Endothelial cell of umbilical vein (primary cell): ENCODE results near the gene ULK2. TPM values are rescaled to one million over a fixed set of nuclear protein-coding genes. Genes with fewer than 3 reads are reported as not detected.

Experiments
- BruUV-seq: library from RNA; stranded (reverse); fragments of 400-500 nt; replicated peaks from 2 replicates; lab custom pipeline; 2021; lab: Mats Ljungman, UMichigan
- CTCF ChIA-PET: fragments of 300-600, 350-600 bp; sonication (Branson Sonifier 250); formaldehyde crosslinking; loops from one replicate; lab custom pipeline; 2021; ENCODE audit warnings: antibody characterized with exemption, inconsistent platforms; lab: Charles Lee
- POLR2A ChIA-PET: fragments of 300-600, 350-600 bp; sonication (Branson Sonifier 250); formaldehyde crosslinking; loops from one replicate; lab custom pipeline; 2021; ENCODE audit warnings: antibody characterized with exemption, inconsistent platforms; lab: Charles Lee
- DNase-seq: peaks from one replicate; pipeline ENCODE4 v3.0.0-alpha.2; 2011; ENCODE audit warnings: low read depth, low spot score
- FAIRE-seq: peaks from 2 replicates; lab custom pipeline; 2011; peaks lifted over from hg19 to GRCh38; lab: Jason Lieb, UNC
- H2AFZ ChIP-seq: 2 replicates; pipeline ENCODE4 v1.6.0; 2012; ENCODE audit warnings: low read depth, low read length, control low read depth, inconsistent platforms
- H3K27ac ChIP-seq: 2 replicates; pipeline ENCODE4 v1.5.1; 2011; ENCODE audit warnings: low read depth, mild to moderate bottlenecking, control low read depth, low read length, moderate library complexity; ENCODE audit not compliant: insufficient read depth
- H3K27me3 ChIP-seq, 2 experiments: 2 replicates each; pipeline versions ENCODE4 v1.6.0 to v1.6.1; 2011; ENCODE audit warnings: low read length in 2 of 2, mixed read lengths in 1 of 2; ENCODE audit not compliant: control insufficient read depth in 2 of 2, insufficient read depth in 2 of 2
- H3K36me3 ChIP-seq, 2 experiments: 2 replicates in 1 of 2; 3 replicates in 1 of 2; pipeline ENCODE4 v1.5.1; 2011; ENCODE audit warnings: low read length in 2 of 2, mild to moderate bottlenecking in 1 of 2, moderate library complexity in 1 of 2; ENCODE audit not compliant: control insufficient read depth in 2 of 2, insufficient read depth in 2 of 2; ENCODE audit errors: extremely low read depth in 1 of 2
- H3K4me1 ChIP-seq: 3 replicates; pipeline ENCODE4 v1.5.1; 2011; ENCODE audit warnings: mild to moderate bottlenecking, low read length; ENCODE audit not compliant: control insufficient read depth, insufficient read depth; ENCODE audit errors: extremely low read depth
- H3K4me2 ChIP-seq: 2 replicates; pipeline ENCODE4 v1.6.1; 2011; ENCODE audit warnings: low read length, control low read depth, mixed read lengths; ENCODE audit not compliant: insufficient read depth
- H3K4me3 ChIP-seq, 3 experiments: fragments of 200-600 bp in 1 of 3; sonication (generic), shearing (Covaris generic) in 1 of 3; replicated peaks in 1 of 3; 2 replicates each; pipeline ENCODE4 v1.5.1; 2011 to 2016; ENCODE audit warnings: control low read depth in 3 of 3, low read length in 3 of 3, mild to moderate bottlenecking in 2 of 3, inconsistent platforms in 1 of 3, low read depth in 1 of 3, moderate library complexity in 1 of 3; ENCODE audit not compliant: insufficient read depth in 1 of 3
- H3K79me2 ChIP-seq: 2 replicates; pipeline ENCODE4 v1.6.0; 2012; ENCODE audit warnings: low read length, inconsistent platforms; ENCODE audit not compliant: control insufficient read depth, insufficient read depth
- H3K9ac ChIP-seq: replicated peaks from 2 replicates; pipeline ENCODE3; 2011; ENCODE audit warnings: low read length, control low read depth; ENCODE audit not compliant: insufficient read depth; ENCODE audit errors: extremely low read depth
- H3K9me1 ChIP-seq: replicated peaks from 3 replicates; pipeline ENCODE4 v1.6.0; 2011; ENCODE audit warnings: mild to moderate bottlenecking, low read length; ENCODE audit not compliant: control insufficient read depth, insufficient read depth; ENCODE audit errors: extremely low read depth
- H3K9me3 ChIP-seq: replicated peaks from 2 replicates; pipeline ENCODE4 v1.5.1; 2012; ENCODE audit warnings: low read length, inconsistent platforms; ENCODE audit not compliant: control insufficient read depth, insufficient read depth
- H4K20me1 ChIP-seq: replicated peaks from 2 replicates; pipeline ENCODE3; 2011; ENCODE audit warnings: mild to moderate bottlenecking, low read length; ENCODE audit not compliant: control insufficient read depth, insufficient read depth; ENCODE audit errors: extremely low read depth
- CTCF ChIP-seq, 2 donors: IDR thresholded peaks; 1 replicate in 1 of 2; 2 replicates in 1 of 2; pipeline ENCODE4 v1.5.1; 2011; ENCODE audit warnings: low read length in 2 of 2, mild to moderate bottlenecking in 2 of 2, moderate library complexity in 2 of 2, control low read depth in 1 of 2, inconsistent platforms in 1 of 2, low read depth in 1 of 2; ENCODE audit not compliant: insufficient read depth in 1 of 2; ENCODE audit errors: extremely low read depth in 1 of 2
- EZH2 ChIP-seq: IDR thresholded peaks from 2 replicates; pipeline ENCODE4 v1.6.1; 2012; ENCODE audit warnings: borderline replicate concordance, low read depth, mild to moderate bottlenecking, moderate library complexity, low read length, inconsistent platforms; ENCODE audit not compliant: severe bottlenecking
- FOS ChIP-seq: IDR thresholded peaks from 2 replicates; pipeline ENCODE4 v1.6.1; 2011; ENCODE audit warnings: mild to moderate bottlenecking, low read length, moderate library complexity, borderline replicate concordance; ENCODE audit not compliant: insufficient read depth
- GATA2 ChIP-seq: IDR thresholded peaks from 2 replicates; pipeline ENCODE4 v1.7.0; 2011; ENCODE audit warnings: low read depth, mild to moderate bottlenecking, moderate library complexity, mixed read lengths, low read length; ENCODE audit not compliant: insufficient read length, insufficient read depth
- JUN ChIP-seq: IDR thresholded peaks from 2 replicates; pipeline ENCODE4 v1.6.1; 2011; ENCODE audit warnings: borderline replicate concordance, low read depth; ENCODE audit not compliant: insufficient read length, insufficient read depth
- MAX ChIP-seq: IDR thresholded peaks from 2 replicates; pipeline ENCODE4 v1.6.1; 2011; ENCODE audit not compliant: insufficient read depth, insufficient read length
- MYC ChIP-seq: IDR thresholded peaks from one replicate; pipeline ENCODE4 v1.6.1; 2011; ENCODE audit warnings: mild to moderate bottlenecking, low read depth, low read length
- POLR2A ChIP-seq: IDR thresholded peaks from 2 replicates; pipeline ENCODE4 v1.6.1; 2012; ENCODE audit warnings: low read depth, mild to moderate bottlenecking, control low read depth, low read length
- POLR2AphosphoS5 ChIP-seq: IDR thresholded peaks from 2 replicates; pipeline ENCODE4 v1.6.1; 2012; ENCODE audit warnings: low read depth, mild to moderate bottlenecking, control low read depth, low read length, moderate library complexity; ENCODE audit not compliant: insufficient read depth
- dilution Hi-C: fragments of 300-500 bp; cut with MboI; formaldehyde crosslinking; loops from one replicate; pipeline ENCODE4 v1.15.0; 2019; ENCODE audit warnings: low sequenced_read_pairs; ENCODE audit not compliant: extremely low pct_ligation_motif_present
- intact Hi-C: fragments of 100-400 bp; cut with micrococcal nuclease; formaldehyde crosslinking; loops from one replicate; pipeline ENCODE4 v1.10.0; 2022
- polyA plus RNA-seq, 4 experiments: library from polyadenylated mRNA; depleted of rRNA in 3 of 4; stranded (reverse) in 3 of 4; unstranded in 1 of 4; fragments of >200 nt; gene quantifications; 2 replicates each; pipeline versions ENCODE4 v1.2.1 to v1.2.3, GENCODE V29; 2011 to 2012; ENCODE audit warnings: missing spikeins in 1 of 4
- total RNA-seq: library from RNA; stranded (reverse); gene quantifications from 2 replicates; pipeline ENCODE4 v1.2.3, GENCODE V29; 2021

The ULK2 gene
- total and polyA plus RNA-seq, 2 donors (not counting 3 experiments of a cell fraction or from before 2014, with no cell fraction given): 19.3 to 26.7 TPM

GRCh38 chr17:19796457-19796856 is 71.3 kb downstream of the ULK2 start:
- peaks cover 7 to 11% of the 10 kb centered on the region in 2 experiments for H3K36me3 ChIP-seq
- no peaks in the 10 kb centered on the region for H3K9me3 ChIP-seq
- POLR2A ChIA-PET: no interaction called here
- no TSS peak for BruUV-seq
- FAIRE-seq (no peak), DNase-seq (no peak)
- H3K27ac ChIP-seq: no peak overlapping the region
- H3K4me1 ChIP-seq: no peaks in the 10 kb centered on the region
- intact Hi-C loops (no loop called here), dilution Hi-C loops (no loop called here)
- no peak overlapping the region for H2AFZ ChIP-seq
- no peak overlapping the region for H3K4me2 ChIP-seq
- no peaks in the 10 kb centered on the region for H3K79me2 ChIP-seq
- CTCF ChIA-PET: no interaction called here
- H3K27me3 ChIP-seq: no peaks in the 10 kb centered on the region
- no peak overlapping the region for H3K9ac ChIP-seq
- H4K20me1 ChIP-seq: no peaks in the 10 kb centered on the region
- H3K9me1 ChIP-seq: no peaks in the 10 kb centered on the region
- TF ChIP-seq FOS (no peak), POLR2AphosphoS5 (no peak), JUN (no peak), MYC (no peak)
- H3K4me3 ChIP-seq: no peak overlapping the region

- no peak for TF ChIP-seq CTCF (IDR thresholded peaks at IDR 0.05; ENCODE audit: extremely low read depth in 1 of 2, insufficient read depth in 1 of 2, low read depth in 1 of 2, low read length in 2 of 2)
- TF ChIP-seq POLR2A: no peak
- no peak for TF ChIP-seq FOS
- no peak for TF ChIP-seq EZH2
- no peak for TF ChIP-seq POLR2AphosphoS5
- no peak for TF ChIP-seq JUN
- TF ChIP-seq MYC: no peak
- TF ChIP-seq GATA2: no peak
- TF ChIP-seq MAX: no peak
- no peaks in the 10 kb centered on the region for H4K20me1 ChIP-seq
- no peak overlapping the region for H3K4me3 ChIP-seq
- no peak overlapping the region for H3K27ac ChIP-seq
- DNase-seq: no peak
- no TSS peak for BruUV-seq
- intact Hi-C loops (no loop called here), dilution Hi-C loops (no loop called here)
- no peak for FAIRE-seq
- no peak overlapping the region for H3K9ac ChIP-seq
- no peaks in the 10 kb centered on the region for H3K27me3 ChIP-seq
- POLR2A ChIA-PET: no interaction called here
- no peak overlapping the region for H3K4me2 ChIP-seq
- no peak overlapping the region for H2AFZ ChIP-seq
- H3K79me2 ChIP-seq: no peaks in the 10 kb centered on the region
- H3K36me3 ChIP-seq: peaks cover 4 to 14% of the 10 kb centered on the region in 2 experiments
- CTCF ChIA-PET: interaction anchor here (0.8 kb wide), 1 partner anchor 30 kb away, joined by 4 read pairs; no protein-coding TSS in a partner anchor
- H3K9me1 ChIP-seq: no peaks in the 10 kb centered on the region
- no peaks in the 10 kb centered on the region for H3K9me3 ChIP-seq
- H3K4me1 ChIP-seq: no peaks in the 10 kb centered on the region
Observed at GRCh38 chr17:19791918-19792550, 75.7 kb downstream of the ULK2 start.
